ENCODE measurements around the gene RING1.

- TF ChIP-seq EZH2 (IDR thresholded peaks at IDR 0.05; ENCODE audit: low read depth, unreplicated experiment) (no peak), CTCF (conservative IDR thresholded peaks at IDR 0.05; ENCODE audit: low read depth in 2 of 2) (no peak), EZH2phosphoT487 (IDR thresholded peaks at IDR 0.05; ENCODE audit: unreplicated experiment) (no peak), POLR2AphosphoS5 (IDR thresholded peaks at IDR 0.05; ENCODE audit: low read depth) (no peak), ZNF114 (CRISPR knock-in tag; IDR thresholded peaks at IDR 0.05) (no peak), STAT1 (IDR thresholded peaks at IDR 0.05; ENCODE audit: unreplicated experiment) (no peak), CREB1 (CRISPR knock-in tag; IDR thresholded peaks at IDR 0.05; ENCODE audit: low read depth) (no peak), ZNF462 (CRISPR knock-in tag; IDR thresholded peaks at IDR 0.05) (no peak)
Observed at GRCh38 chr6:33204165-33204414, 4.2 kb upstream of the RING1 start.

Measured in GM23338 (cell line).